ENCODE measurements around the gene PTHLH.

Gene PTHLH

GRCh38 chr12:27973487-27973890, 956 bp upstream of the PTHLH start:
- DNase-seq = no peak

- DNase-seq = no peak
These were observed 927 bp downstream of the PTHLH start for GRCh38 chr12:27971606-27972005.

GRCh38 chr12:27971121-27971489, 1.4 kb downstream of the PTHLH start:
- DNase-seq = peak in 1 of 2 experiments; percentile 22

DNA sequence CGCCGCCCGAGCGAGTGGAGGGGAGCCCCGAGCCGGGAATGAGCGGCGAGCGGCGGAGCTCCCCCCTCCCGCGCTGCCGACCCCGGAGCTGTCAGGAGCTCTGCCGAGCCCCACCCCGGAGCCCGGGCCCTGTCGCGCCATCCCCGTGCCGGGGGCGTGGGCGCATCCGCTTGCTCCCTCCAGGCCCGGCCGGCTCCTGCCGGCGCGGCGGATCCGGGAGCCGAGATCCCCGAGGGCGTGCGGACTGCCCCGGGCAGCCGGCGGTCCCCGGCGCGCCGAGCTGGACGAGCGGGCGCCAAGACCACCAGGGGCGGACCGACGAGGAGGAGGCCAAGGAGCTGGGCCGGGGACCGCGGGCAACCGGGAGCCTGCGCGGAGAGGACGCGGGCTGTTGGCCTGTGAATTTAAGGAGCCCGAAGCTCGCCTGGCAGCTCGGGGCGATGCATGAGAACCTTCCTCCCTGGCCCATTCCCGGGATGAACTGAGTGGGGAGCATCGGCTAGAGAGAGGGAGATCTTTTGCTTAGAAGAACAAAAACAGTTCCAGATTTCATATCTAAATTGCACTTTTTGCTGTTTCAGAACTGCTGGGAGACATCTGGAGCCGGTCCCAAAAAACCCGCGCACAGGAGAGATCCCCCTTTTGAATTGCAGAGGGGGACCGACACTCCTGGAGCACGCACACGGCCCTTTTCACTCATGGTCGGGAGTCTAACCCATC, 2.0 kb downstream of the PTHLH start:
- no peak for DNase-seq

- peak; percentile 73 to 76 for DNase-seq
These were observed 2.7 kb downstream of the PTHLH start for GRCh38 chr12:27969624-27970400.

DNA sequence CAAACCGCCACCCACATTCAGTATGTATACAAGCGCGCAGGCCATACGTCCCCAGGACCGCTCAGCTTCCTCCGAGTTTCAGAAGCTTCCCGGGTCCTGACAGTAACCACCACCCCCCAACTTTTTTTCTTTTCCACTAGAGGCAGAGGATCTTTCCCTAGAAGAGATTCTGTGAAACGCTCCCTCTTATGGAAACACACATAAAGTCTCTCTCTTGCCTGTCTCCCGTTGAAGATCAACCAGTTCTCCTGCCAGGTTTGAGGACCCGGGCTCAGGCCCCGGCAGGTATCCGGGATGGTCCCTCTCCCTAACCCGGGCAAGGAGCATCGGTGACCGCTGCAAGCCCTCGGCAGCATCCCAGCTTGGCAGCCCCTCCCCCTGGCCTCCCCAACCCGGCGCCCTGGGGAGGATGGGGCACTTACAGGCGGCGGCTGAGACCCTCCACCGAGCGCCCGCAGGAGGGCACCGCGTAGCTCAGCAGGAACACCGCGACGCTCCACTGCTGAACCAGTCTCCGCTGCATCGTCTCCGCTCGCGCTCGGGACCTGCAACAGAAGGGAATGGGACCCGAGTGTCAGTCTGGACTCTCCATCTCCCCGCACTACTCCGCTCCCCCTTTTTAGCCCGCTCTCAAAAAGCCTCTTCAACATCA, 3.4 kb downstream of the PTHLH start:
- DNase-seq = peak in 1 of 2 experiments; percentile 31

DNA sequence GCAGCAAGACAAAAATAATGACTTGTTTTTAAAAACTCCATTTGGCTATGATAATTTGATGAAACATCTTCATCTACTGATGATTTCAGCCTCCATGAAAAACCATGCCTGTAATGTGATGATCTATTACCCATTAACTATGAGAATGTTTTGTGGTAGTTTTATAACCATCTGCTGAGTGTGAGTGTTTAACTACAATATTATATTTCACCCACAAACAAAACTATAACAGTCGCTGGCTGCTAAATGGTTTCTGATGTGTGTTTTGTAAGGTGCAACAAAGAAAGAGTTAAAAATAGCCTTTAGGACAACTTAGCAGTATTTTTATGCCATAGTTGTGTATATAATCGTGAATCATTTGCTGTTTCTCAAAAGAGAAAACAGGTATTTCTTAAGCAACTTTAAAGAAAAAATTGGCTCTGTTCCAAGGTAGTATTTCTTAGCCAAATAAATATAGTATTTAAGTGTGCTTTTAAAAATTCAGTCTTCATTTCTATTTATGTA, 4.9 kb downstream of the PTHLH start:
- no peak for DNase-seq

GRCh38 chr12:27966870-27967269, 5.7 kb downstream of the PTHLH start:
- no peak for DNase-seq

DNA sequence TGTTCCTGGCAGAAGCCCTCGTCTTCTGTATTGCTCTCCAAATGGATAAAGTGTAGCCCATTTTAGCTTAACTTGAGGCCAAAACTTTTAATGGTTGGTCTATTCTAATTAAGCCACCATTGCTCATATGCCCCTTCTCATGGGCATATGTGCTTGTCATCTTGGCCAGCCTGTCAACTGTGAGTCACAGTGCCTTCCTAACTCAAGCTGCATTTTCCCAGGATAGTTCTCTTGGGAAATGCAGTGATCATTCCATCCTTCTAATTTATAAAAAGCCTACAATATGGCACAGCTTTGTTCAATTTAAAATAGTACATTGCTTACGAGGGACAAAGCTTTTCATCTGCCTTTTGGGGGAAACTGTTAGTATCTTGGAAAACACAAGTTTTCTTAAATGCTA, 6.6 kb downstream of the PTHLH start:
- DNase-seq = no peak

DNA sequence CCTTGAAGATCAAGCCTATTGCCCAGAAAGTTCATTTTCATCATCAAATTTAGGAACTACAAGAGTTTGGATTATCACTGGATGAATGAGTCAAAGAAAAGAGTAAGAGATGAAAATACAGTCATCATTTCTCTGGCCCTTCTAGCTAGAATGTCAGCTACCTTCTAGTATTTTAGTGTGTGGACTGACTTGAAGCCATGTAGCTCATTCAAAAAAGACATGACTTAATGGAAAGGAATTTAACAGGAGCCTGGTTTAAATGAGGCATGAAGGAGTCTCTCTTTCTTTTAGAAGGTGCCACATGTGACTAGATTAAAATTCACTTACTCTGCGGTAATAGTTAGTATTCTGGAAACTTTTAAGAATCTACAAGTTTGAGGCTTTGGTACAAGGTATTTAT, 7.1 kb downstream of the PTHLH start:
- no peak for DNase-seq

- no peak for DNase-seq
These were observed 8.4 kb downstream of the PTHLH start for GRCh38 chr12:27964123-27964522.

DNA sequence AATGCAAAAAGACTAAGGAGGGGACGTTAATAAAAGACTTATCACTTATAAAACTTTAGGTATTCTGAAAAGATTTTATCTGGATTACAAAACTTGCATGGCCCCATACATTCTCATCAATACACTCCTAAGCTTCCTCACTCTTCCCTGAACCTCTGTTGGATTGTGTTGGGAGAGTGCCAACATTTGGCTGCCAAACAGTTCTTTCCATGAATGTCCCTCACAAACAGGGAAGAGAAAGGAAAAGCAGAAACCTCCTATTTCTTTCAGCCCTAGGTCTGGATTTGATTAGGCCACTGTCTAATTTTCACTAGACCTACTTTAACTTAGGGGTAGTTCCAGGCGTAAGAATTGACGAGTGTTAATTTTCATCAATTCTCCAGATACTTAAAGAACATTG, 11.7 kb downstream of the PTHLH start:
- DNase-seq = no peak

- DNase-seq = no peak
These were observed 13.9 kb downstream of the PTHLH start for GRCh38 chr12:27958675-27959074.

- no peak for DNase-seq
These were observed 15.2 kb downstream of the PTHLH start for GRCh38 chr12:27957366-27957765.

- DNase-seq = no peak
These were observed 18.7 kb downstream of the PTHLH start for GRCh38 chr12:27953817-27954216.

DNA sequence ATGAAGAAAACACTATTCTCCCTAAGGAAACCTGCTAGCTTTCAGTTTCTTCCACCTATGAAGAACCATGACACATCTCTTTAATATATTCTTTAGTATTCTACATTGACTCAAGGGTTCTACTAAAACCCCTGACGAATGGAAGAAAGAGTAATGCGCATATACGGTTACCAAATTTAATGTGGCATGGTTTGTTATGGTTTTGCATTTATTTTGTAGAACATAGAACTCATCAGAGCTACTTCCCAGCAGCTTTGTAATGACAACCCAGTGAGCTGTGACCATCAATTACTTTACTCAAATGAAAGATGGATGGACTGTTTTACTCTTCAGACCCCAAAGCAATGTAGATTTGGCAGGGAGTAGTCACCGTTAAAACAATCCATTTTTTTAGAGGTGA, 19.2 kb downstream of the PTHLH start:
- DNase-seq = no peak

GRCh38 chr12:27952510-27952909, 20.0 kb downstream of the PTHLH start:
- DNase-seq = no peak

GRCh38 chr12:27951898-27952297, 20.6 kb downstream of the PTHLH start:
- no peak for DNase-seq

- DNase-seq = no peak
These were observed 26.1 kb downstream of the PTHLH start for GRCh38 chr12:27946421-27946820.

- DNase-seq = peak; percentile 84 to 85
These were observed 31.7 kb downstream of the PTHLH start for GRCh38 chr12:27940756-27941402.

DNA sequence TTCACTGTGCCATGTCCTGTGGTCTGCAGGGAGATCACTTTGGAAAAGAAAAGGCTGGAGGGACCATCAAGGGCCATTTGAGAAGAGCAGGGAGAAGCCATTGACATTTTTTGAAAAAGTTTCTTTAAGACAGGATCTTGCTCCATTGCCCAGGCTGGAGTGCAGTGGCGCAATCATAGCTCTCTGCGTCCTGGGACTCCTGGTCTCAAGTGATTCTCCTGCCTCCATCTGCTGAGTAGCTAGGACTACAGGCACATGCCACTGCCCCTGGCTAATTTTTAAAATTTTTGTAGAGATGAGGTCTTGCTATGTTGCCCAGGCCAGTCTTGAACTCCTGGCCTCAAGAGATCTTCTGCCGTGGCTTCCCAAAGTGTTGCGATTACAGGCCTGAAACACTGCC, 32.3 kb downstream of the PTHLH start:
- no peak for DNase-seq

GRCh38 chr12:27937768-27938167, 34.8 kb downstream of the PTHLH start:
- no peak for DNase-seq

DNA sequence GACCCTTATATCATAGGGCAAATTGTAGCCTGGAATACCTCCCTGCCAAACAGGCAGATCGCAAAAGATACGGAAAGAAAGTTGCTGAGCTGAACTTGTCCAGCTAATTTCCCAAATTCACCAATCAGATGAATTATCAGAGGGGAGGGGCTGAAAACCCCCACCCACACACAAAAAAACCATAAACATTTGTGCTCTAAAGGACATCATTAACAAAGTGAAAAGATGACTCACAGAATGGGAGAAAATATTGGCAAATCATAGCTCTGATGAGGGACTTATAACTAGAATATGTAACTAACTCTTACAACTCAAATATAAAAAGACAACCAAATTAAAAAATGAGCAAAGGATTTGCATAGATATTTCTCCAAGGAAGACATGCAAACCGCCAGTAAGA, 36.3 kb downstream of the PTHLH start:
- no peak for DNase-seq

Measured in activated T-cell treated with anti-CD3 and anti-CD28 coated beads, Interleukin-2, amount 50 U/mL, for 48 hours (primary cell).